HG03159 (cell line): ENCODE data around the gene STMN3.
"Not testable (repeated sequence)": the region's sequence is repeated elsewhere in the genome, so short reads cannot be mapped to it uniquely, and the experiment has no call there.

Experiments used
- ATAC-seq: cut with Tn5 transposase; IDR thresholded peaks from one replicate; pipeline ENCODE4 v1.9.1; 2021; ENCODE audit warnings: mild to moderate bottlenecking, moderate library complexity; ENCODE audit not compliant: unreplicated experiment

STMN3 gene

GRCh38 chr20:63678667-63679465 lies 25.6 kb upstream of the STMN3 start:
- no peak for ATAC-seq

- ATAC-seq, result no peak
These were observed 24.8 kb upstream of the STMN3 start for GRCh38 chr20:63678071-63678470.

- no peak for ATAC-seq
These were observed 22.6 kb upstream of the STMN3 start for GRCh38 chr20:63675681-63676368.

GRCh38 chr20:63673951-63674350 lies 20.7 kb upstream of the STMN3 start:
- ATAC-seq, result no peak

GRCh38 chr20:63672666-63673065 lies 19.4 kb upstream of the STMN3 start:
- no peak for ATAC-seq

- not testable (repeated sequence) for ATAC-seq
These were observed 18.5 kb upstream of the STMN3 start for GRCh38 chr20:63671695-63672094.

- ATAC-seq, result no peak
These were observed 15.1 kb upstream of the STMN3 start for GRCh38 chr20:63668351-63668750.

GRCh38 chr20:63667858-63668257 lies 14.6 kb upstream of the STMN3 start:
- ATAC-seq, result no peak

GRCh38 chr20:63665708-63666107 lies 12.5 kb upstream of the STMN3 start:
- no peak for ATAC-seq

GRCh38 chr20:63664861-63665594 lies 11.8 kb upstream of the STMN3 start:
- ATAC-seq, result no peak

- no peak for ATAC-seq
These were observed 11.1 kb upstream of the STMN3 start for GRCh38 chr20:63664143-63664851.

GRCh38 chr20:63663332-63664066 lies 10.3 kb upstream of the STMN3 start:
- no peak for ATAC-seq

- no peak for ATAC-seq
These were observed 9.6 kb upstream of the STMN3 start for GRCh38 chr20:63662813-63663189.

GRCh38 chr20:63661959-63662812 lies 9.0 kb upstream of the STMN3 start:
- no peak for ATAC-seq

- ATAC-seq, result no peak
These were observed 7.9 kb upstream of the STMN3 start for GRCh38 chr20:63661108-63661507.

- no peak for ATAC-seq
These were observed 7.4 kb upstream of the STMN3 start for GRCh38 chr20:63660622-63661021.

- ATAC-seq, result not testable (repeated sequence)
These were observed 7.0 kb upstream of the STMN3 start for GRCh38 chr20:63660174-63660573.

- no peak for ATAC-seq
These were observed 6.1 kb upstream of the STMN3 start for GRCh38 chr20:63659370-63659769.

- peak; percentile 26 for ATAC-seq
These were observed 5.5 kb upstream of the STMN3 start for GRCh38 chr20:63658749-63659187.
